Measurements from ENCODE around the gene CALML3.
A peak's percentile ranks its signal among the peaks of the same experiment; 100 is the strongest.

Gene CALML3

DNA sequence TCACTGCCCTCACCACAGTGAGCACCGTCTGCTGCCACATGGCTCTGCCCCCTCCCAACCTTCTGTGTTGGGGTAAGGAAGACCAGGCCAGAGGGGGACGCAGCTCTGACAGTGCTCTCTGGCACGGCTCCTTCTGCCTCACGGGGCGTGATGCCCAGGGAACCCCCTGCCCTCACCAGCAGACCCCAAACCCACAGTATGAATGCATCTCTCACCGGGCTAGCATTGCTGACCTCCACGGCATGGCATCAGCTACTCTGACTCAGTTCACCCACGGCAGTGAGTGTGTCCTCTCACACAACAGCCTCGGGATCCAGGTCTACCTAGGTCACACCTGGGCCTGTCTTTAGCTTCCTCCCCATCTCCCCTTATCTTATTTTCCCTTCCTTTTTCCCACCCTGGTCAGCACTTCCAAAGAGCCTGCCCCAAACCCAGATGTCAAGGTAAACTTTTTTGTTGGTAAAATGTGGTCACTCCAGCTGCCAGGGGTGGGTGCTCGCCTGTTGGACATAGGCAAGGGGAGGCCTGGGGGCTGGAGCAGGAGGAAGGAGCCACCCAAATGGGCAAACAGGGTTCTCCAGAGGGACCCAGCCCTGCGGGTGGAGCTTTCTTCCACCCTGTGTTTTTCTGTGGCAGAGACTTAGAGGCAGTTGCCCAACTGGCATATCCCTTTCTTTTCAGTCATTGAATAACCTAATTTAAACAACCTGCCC, 4.4 kb downstream of the CALML3 start:
- DNase-seq = no peak

DNA sequence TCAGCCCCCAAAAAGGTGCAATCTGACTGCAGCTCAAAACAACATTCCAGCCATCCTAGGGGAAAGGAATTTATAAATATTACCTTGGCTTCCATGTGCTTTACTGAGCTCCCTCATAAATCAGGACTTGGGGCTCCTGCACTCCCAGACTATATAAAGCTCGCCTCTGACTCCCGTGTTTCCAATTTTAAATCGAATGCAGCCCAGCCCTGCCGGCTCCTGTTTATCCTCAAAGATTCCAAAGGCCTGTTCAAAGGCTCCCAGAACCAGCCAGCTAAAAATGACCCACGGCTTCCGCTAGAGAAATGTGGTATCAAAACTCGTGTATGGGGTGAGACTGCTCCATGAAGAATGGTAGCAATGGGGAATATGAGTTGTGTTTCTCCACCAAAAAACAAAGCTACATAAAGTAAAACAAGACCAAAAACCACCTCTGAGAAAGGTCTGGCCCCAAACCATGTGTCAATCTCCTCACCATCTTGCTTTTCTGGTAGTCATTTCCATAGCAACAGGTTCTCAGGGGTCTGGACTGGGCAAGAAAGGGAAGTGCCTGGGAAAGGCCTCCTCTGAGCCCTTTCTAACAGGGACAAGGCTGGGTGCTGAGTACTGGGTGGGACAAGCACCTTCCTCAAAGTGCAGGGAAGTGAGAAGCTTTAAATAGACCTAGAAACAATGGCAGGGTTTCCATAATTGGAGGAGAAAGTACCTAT, 5.1 kb downstream of the CALML3 start:
- DNase-seq = no peak

DNA sequence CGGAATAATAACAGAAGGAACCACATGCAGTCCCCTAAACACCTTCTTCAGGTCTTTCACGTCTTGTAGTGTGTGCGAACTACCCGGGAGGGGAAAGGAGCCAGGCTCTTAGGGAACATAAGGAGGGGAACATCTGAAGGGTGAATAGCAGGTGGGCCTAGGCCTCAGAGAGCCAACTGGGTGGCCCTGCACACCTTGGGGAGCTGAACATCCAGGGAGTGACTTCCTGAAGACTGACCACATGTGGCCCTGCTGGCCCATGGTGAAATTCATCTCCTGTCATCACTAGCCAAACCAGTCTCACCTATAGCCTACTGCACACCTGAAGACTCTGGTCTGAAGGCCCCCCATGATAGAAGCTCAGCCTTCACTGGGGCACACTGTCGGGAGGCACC, 5.6 kb downstream of the CALML3 start:
- no peak for DNase-seq

DNA sequence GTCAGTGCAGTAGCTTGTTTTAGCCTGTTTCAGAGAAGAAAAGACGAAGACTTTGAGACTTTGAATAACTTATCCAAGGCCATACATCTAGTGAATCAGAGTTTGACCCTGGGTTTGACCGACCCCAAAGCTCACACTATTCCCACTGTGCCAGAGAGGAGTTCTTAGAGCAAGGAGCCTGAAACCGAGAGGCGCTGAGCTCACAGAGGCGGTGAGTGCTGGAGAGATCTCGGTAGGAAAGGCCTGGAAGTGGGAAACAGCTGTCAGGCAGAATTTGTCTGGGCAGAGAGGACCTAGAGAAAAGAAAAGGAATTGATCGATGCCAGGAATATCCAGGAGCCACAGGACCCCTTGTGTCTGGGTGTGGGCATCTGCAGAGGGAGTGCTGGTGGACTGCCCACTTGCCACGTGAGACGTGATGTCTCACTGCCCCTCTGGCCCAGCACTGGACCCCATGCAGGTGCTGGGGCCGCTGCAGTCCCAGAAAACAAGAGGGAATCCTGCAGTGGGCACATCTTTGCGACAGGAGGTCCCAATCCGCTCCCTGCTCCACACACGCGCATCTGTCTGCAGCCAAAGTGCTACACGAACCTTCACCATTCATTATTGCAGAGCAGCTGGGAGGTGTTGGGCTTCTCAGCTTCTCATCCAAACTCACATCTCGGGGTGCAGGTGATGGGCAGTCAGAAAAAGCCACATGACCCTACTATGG, 6.2 kb downstream of the CALML3 start:
- no peak for DNase-seq

DNA sequence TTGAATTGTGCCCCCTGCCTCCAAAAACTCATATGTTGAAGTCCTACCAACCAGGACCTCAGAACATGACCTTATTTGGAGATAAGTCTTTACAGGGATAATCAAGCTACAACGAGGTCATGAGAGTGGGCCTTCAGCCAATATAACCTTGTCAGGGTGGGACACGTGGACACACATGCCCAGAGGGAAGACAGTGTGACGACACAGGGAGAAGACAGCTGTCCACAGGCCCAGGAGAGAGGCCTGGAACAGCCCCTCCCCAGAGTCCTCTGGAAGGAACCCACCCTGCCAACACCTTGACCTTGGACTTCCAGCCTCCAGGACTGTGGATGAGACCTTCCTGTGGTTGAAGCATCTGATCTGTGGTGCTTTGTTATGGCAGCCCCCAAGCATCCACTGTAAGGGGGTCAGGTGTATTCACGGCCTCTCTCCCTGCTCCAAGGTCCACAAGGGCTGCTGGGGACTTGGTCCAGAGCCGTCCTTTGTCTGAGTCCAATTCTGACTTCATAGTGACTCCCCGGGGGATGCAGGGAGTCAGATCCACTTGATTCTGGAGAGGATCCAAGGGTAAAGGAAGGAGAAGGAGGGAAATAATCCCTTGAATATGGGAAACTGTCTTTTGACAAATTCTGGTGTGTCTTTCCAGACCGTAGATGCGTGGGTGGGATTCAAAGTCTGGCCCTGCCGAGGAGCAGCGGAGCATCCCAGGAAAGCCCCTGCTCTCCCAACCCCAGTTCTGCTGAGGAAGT, 7.0 kb downstream of the CALML3 start:
- peak; percentile 26 for DNase-seq

DNA sequence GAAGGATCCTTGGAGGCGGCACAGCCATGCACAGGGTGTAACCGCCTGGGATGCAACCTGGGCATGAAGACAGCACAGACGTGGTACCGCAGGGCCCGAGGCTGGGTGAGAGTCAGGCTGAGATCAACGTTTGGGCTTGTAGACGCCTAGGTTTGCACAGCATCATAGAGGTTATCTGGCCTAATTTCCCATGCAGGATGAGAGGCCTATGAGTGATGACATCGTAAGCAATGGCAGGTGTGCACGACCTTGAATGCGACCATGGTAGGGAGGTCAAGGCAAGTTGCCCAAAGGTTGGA, 7.5 kb downstream of the CALML3 start:
- peak; percentile 31 for DNase-seq

DNA sequence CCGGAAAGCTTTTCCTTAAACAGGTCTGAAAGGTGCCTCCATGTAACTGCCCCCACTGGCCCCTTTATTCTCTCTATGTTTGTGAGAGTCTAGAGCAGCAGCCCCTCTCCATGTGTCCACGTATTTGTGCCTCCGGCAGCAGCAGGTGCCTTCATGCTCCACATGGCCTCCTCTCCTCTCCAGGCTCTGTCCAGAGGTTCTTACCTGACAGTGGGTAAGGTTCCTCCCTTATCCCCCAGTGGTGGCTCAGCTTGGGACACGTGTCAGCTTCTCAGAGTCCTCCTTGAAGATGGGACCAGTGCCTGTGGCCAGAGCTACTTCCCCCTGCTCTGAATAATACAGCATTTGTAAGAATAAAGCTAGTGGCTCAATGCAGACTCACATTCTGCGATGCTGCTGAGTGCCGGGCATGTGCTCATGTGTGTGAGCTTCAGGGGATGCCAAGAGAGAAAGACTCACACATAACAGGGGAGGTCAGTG, 7.9 kb downstream of the CALML3 start:
- DNase-seq = no peak

DNA sequence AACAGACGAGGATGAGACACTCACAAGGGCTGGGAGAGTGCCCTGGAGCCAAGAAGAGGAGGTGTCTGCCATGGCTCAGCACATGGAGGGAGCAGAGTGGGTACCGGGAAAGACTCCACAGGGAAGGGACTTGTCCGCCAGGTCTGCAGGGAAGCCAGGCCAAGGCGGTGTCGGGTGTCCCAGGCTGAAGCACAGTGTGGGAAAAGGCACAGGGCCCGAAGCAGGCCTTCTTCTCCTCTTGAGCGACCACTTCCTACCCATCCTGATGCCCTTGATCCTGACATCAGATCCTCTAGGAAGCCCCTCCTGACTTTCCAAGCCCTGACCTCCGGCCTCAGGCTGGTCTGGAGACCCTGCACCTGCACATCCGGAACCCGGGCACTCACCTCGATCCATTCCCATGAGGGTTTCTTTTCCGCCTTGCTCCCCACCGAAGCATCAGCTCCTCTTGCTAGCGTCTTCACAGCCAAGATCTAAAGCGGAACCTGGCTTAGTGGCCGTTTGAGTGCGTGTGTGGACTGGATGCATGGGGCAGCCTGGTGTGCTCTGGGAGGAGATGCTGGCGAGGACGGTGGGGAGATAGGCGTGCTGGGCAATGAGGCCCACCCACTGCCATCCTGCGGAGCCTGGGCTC, 8.5 kb downstream of the CALML3 start:
- DNase-seq = no peak

DNA sequence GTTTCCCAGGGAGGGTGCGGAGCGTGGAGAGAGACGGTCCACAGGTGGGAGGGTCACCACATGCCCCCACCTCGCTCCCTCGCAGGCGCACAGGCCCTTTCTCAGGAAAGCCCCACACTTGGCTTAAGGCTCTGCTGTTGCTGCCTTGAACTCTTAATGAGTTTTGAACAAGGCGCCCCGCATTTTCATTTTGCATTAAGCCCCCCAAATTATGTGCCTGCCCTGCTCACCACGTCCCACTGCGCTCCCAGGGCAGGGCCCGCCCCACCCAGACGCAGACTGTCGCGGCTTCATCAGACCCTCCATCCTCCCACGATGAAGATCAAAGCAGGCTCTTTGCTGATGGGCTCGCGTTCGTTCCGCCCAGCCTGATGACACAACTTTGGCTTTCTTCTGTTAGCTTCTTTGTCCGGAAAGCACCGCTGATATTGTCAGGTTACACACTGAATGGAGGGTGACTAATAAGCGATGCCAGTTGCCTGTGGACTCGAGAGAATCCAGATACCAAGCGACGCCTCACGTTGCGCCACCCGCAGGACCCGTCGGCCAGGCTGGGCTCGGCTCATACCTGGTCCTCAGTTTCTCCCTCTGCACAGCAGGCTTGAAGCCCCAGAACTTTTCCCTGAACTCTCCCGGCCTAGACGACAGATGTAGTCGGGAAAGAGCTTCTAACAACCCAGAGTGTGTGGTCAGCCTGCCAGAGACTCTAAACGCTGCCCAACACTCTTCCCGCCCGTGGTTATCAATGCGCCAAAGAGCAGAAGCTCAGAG, 9.5 kb downstream of the CALML3 start:
- no peak for DNase-seq

DNA sequence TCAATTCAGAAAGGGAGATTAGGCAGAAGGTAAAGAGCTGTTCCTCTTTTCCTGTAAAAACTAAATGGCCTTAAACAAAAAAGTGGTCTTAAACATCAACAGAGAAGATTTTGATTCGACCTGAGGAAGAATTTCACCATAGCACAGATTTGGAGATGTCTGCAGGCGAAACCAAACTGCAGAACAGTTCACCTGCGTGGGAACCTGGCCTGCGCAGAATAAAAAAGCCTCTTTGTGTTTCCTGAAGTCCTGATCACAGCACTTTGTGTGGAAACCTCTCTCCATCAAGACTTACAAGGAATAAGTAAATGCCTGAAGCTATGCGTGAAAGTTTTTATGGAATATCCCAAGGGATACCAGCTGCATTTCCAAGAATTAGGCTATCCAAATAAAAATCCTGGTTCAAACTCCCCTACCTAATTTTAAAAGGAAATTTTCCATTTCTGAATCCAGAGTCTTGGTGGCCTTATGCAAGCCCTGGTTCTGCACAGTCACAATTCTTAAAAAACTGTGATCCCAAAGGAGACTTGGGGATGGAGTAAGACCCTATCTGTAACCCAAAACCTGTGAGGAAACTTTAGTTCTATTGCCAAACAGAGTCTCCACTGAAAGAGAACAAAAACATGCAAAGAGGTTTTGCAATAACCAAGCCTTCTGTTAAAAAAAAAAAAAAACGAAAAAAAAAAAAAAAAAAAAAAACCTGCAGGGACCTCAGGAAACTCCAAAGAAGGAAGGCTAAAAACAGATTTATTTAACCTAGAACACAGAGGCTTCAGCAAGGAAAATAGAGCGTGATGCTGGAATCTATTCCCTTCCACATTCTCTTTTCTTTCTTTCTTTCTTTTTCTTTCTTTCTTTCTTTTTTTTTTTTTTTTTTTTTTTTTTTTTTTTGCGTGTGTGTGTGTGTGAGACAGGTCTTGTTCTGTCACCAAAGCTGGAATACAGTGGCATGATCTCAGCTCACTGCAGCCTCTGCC, 10.4 kb downstream of the CALML3 start:
- DNase-seq = peak; percentile 31

DNA sequence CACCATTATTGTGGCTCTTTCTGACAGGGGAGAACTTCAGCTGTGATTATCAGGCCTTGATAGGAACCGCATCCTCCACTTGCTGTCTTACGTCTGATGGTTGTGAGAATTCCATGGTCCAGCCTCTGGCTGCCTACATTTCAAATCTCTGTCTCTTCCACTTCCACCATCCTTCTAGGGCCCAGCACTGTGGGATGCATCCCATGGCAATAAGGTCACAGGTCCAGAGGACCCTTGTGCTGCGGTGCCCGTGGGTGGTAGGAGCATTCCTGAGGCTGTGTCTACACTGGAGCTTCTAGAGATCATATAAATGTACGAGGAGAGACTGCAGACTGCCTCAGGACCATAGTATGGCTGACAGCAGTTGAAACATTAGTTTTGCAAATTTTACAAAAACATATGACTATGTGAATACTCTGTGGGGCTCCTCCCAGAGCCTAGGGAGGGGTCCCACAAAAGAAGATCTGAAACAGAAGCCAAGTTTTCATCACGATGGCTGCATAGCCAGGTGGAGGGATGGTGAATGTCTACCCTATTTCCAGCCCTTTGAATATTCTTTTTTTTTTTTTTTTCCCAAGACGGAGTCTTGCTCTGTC, 11.8 kb downstream of the CALML3 start:
- no peak for DNase-seq

DNA sequence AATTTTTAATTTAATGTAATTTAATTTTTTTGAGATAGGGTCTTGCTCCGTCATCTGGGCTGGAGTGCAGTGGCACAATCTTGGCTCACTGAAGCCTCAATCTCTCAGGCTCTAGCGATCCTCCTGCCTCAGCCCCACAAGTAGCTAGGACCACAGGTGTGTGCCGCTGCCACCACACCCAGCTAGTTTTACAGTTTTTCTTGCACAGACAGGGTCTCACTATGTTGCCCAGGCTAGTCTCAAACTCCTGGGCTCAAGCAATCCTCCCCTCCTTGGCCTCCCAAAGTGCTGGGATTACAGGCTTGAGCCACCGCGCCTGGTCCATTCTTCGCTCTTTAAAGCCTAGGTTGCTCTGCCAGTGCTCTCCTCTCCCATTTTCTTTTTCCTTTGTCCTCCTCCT, 12.9 kb downstream of the CALML3 start:
- DNase-seq = no peak

DNA sequence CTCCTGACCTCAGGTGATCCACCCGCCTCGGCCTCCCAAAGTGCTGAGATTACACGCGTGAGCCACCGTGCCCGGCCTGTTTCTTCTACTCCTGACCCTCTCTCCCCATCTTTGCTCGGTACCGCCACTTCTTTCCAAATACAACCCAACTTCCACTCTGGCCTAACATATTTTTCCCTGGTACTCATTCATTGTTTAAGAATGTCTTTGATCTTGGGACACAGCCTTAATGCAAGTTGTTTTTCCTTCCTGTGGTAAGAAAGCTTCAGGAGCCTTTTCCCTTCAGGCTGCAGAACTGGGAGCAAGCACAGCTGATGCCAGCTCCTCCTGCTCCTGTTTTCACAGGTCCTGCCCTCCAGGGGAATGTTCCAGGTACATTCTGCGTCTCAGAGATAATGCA, 13.7 kb downstream of the CALML3 start:
- no peak for DNase-seq

DNA sequence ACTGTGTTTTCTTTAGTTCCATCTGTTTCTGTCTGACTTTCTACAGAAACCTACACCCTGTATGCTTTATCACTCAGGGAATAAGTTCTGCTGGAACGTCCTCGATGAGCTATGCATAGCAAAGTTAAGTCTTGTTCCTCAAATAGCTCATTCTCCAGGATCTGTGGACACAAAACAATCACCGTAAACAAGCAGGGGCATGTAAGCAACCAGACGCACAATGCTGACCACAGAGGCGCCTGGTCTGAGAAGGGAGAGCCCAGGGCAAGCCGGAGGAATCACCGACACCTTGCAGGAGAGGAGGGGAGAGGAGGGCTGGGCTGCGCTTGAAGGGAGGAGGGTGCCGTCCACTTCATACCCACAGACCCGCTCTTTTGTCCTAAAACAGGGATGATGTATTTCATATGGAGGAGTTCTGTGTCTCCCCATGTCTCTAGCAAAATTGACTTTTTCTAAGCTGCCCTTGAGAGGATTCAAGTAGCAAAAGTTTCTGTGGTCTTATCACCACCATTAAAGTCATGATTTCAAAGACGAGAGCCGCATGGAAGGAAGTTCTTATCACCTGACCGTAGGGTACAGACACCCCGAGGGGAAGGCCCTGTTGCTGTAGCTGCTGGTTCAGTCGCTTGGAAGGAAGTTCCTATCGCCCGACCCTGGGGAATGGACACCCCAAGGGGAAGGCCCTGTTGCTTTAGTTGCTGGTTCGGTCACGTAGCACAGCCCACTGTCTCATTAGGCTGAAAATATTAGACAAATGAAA, 14.3 kb downstream of the CALML3 start:
- DNase-seq = no peak

DNA sequence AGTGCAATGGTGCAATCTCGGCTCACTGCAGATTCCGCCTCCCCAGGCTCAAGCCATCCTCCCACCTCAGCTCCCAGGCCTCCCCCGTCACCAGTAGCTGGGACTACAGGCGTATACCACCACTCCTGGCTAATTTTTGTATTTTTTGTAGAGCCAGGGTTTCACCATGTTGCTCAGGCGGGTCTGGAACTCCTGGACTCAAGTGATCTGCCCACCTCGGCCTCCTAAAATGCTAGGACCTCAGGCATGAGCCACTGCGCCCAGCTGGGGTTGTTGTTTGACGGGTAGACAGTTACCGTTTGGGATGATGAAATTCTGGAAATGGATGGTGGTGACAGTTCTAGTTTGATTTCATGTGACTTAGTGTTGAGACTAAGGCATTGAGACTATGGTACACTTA, 15.3 kb downstream of the CALML3 start:
- no peak for DNase-seq

DNA sequence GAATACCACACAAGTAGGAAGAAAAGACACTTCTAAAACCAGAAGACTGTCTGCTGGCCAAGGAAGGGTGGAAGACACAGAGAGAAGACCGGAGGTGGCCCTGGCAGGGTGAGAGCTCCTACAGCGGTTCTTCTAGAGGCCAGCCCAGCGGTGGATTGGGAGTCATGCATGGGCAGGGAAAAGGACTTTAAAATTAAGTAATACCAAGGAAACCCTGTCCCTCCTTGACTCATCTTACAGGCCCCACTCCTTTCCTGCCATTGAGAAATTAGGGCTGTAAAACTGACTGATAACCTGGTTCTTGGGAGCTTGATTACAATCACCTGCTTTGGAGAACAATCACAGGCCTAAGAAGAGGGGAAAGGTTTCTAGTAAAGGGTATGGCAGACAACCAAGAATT, 16.1 kb downstream of the CALML3 start:
- DNase-seq = no peak

DNA sequence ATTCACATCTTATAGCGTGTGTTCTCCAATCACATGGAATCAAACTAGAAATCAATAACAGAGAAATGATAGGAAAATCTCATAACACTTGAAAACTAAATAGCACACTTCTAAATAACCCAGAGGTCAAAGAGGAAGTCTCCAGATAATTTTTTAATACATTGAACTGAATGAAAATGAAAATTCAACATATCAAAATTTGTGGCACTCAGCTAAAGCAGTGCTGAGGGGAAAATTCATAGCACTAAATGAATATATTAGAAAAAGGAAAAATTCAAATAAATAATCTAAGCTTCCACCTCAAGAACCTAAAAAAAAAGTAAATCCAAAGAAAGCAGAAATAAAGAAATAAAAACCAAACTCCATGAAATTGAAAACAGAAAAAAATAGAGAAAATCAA, 17.3 kb downstream of the CALML3 start:
- no peak for DNase-seq

DNA sequence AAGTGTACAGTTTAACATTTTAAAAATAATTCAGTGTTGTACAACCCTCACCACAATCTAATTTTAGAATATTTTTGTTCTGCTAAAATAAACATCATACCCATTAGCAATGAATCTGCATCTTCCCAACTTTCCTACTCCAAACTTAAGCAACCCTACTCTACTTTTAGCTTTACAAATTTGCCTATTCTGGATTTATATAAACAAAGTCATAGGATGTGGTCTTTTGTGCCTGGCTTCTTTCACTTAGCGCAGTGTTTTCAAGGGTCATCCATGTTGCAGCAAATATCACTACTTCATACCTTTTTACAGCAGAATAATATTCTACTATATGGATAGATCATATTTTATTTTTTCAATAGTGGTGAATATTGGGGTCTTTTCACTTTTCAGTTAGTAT, 18.9 kb downstream of the CALML3 start:
- DNase-seq = peak; percentile 31

DNA sequence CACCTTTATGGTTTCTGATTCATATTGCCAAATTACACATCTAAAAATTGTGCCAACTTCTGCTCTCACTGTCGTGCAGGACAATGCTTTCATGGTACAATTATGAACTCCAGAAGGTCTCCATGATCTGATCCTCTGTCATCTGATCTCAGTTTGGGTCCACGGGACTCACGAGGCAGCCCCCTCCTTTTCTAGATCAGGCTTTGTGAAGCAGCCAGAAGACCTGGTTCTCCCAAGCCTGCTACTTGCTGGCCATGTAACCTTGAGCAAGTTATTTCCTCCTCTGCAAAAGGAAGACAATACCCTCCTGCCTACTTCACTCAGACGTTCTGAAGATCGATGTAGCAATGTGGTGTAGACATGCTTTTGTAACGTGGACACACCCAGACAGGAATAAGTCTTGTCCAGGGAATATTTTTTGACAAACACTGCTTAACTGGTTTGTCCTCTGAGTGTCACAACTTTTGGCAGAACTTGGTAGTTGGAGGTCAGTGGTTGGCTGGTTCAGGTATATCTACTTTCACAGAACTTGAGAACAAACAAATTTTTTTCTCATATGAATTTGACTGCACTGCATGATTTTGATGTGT, 19.6 kb downstream of the CALML3 start:
- no peak for DNase-seq
